ENCODE data around the gene PGP.

The PGP gene

GRCh38 chr16:2179576-2179975 lies 35.1 kb downstream of the PGP start:
- DNase-seq, result no peak

- no peak for DNase-seq
Measured at GRCh38 chr16:2179107-2179501, 35.5 kb downstream of the PGP start.

- DNase-seq, result no peak
Measured at GRCh38 chr16:2178321-2179106, 36.1 kb downstream of the PGP start.

- no peak for DNase-seq
Measured at GRCh38 chr16:2177561-2177960, 37.1 kb downstream of the PGP start.

- DNase-seq, result no peak
Measured at GRCh38 chr16:2177101-2177500, 37.5 kb downstream of the PGP start.

GRCh38 chr16:2176047-2176446 lies 38.6 kb downstream of the PGP start:
- DNase-seq, result no peak

- no peak for DNase-seq
Measured at GRCh38 chr16:2175454-2175853, 39.2 kb downstream of the PGP start.

GRCh38 chr16:2174396-2175131 lies 40.1 kb downstream of the PGP start:
- DNase-seq, result no peak

GRCh38 chr16:2173916-2174315 lies 40.7 kb downstream of the PGP start:
- no peak for DNase-seq

GRCh38 chr16:2173366-2173765 lies 41.3 kb downstream of the PGP start:
- DNase-seq, result no peak

GRCh38 chr16:2172688-2173335 lies 41.8 kb downstream of the PGP start:
- no peak for DNase-seq

- DNase-seq, result no peak
Measured at GRCh38 chr16:2171601-2172178, 43.0 kb downstream of the PGP start.

- no peak for DNase-seq
Measured at GRCh38 chr16:2170587-2171435, 43.8 kb downstream of the PGP start.

- DNase-seq, result no peak
Measured at GRCh38 chr16:2170080-2170479, 44.6 kb downstream of the PGP start.

- no peak for DNase-seq
Measured at GRCh38 chr16:2167068-2167638, 47.5 kb downstream of the PGP start.

GRCh38 chr16:2166263-2167067 lies 48.2 kb downstream of the PGP start:
- DNase-seq, result no peak

- DNase-seq, result no peak
Measured at GRCh38 chr16:2165861-2166260, 48.8 kb downstream of the PGP start.

- DNase-seq, result no peak
Measured at GRCh38 chr16:2163211-2163881, 51.3 kb downstream of the PGP start.

GRCh38 chr16:2162676-2163118 lies 51.9 kb downstream of the PGP start:
- DNase-seq, result no peak

- no peak for DNase-seq
Measured at GRCh38 chr16:2161911-2162310, 52.7 kb downstream of the PGP start.
